Activated CD8-positive, alpha-beta T cell treated with anti-CD3 and anti-CD28 coated beads for 36 hours (primary cell): Measurements from ENCODE around the gene SLC43A3. TPM values are rescaled to one million over a fixed set of nuclear protein-coding genes. Genes with fewer than 3 reads are reported as not detected.
"Not testable (repeated sequence)": the region's sequence is repeated elsewhere in the genome, so short reads cannot be mapped to it uniquely, and the experiment has no call there.

Experiments used
- ATAC-seq: fragments of 200-7000 bp; cut with Tn5 transposase; one replicate; pipeline ENCODE4 v1.10.0; 2021; ENCODE audit warnings: mild to moderate bottlenecking, moderate library complexity
- CTCF ChIA-PET: fragments of 350-600 bp; sonication (Branson Sonifier 250); formaldehyde crosslinking; loops from one replicate; lab custom pipeline; 2021; ENCODE audit warnings: antibody characterized with exemption; lab: Charles Lee
- POLR2A ChIA-PET: fragments of 350-600 bp; sonication (Branson Sonifier 250); formaldehyde crosslinking; loops from one replicate; lab custom pipeline; 2021; ENCODE audit warnings: antibody characterized with exemption; lab: Charles Lee
- DNase-seq: peaks from one replicate; pipeline ENCODE4 v3.0.0-alpha.2; 2020
- H3K27ac Mint-ChIP-seq: one replicate; pipeline ENCODE4 v1.8.0; 2021; ENCODE audit warnings: mild to moderate bottlenecking, mixed read lengths
- H3K27me3 Mint-ChIP-seq: one replicate; pipeline ENCODE4 v1.8.0; 2021; ENCODE audit warnings: mixed read lengths
- H3K36me3 Mint-ChIP-seq: one replicate; pipeline ENCODE4 v1.8.0; 2021; ENCODE audit warnings: low read depth, mixed read lengths
- H3K4me1 Mint-ChIP-seq: one replicate; pipeline ENCODE4 v1.8.0; 2021; ENCODE audit warnings: low read depth, mixed read lengths
- H3K4me3 Mint-ChIP-seq: one replicate; pipeline ENCODE4 v1.8.0; 2021; ENCODE audit warnings: mild to moderate bottlenecking, moderate library complexity, mixed read lengths
- H3K9me3 Mint-ChIP-seq: one replicate; pipeline ENCODE4 v1.8.0; 2021; ENCODE audit warnings: mixed read lengths
- intact Hi-C: fragments of 100-400 bp; cut with micrococcal nuclease; formaldehyde crosslinking; loops from one replicate; pipeline ENCODE4 v1.10.0; 2022
- total RNA-seq, 2 experiments: library from RNA; stranded (reverse); gene quantifications; one replicate each; pipeline ENCODE4 v1.2.3, GENCODE V29; 2021
- TF ChIP-seq, protein P1 (sequence below): fragments of 200-600 bp; IDR thresholded peaks from one replicate; pipeline ENCODE4 v1.8.0; 2022; ENCODE audit warnings: antibody characterized with exemption, mild to moderate bottlenecking

Gene SLC43A3
- total RNA-seq, 2 experiments from 2014 or later, result 294 to 300 TPM

DNA sequence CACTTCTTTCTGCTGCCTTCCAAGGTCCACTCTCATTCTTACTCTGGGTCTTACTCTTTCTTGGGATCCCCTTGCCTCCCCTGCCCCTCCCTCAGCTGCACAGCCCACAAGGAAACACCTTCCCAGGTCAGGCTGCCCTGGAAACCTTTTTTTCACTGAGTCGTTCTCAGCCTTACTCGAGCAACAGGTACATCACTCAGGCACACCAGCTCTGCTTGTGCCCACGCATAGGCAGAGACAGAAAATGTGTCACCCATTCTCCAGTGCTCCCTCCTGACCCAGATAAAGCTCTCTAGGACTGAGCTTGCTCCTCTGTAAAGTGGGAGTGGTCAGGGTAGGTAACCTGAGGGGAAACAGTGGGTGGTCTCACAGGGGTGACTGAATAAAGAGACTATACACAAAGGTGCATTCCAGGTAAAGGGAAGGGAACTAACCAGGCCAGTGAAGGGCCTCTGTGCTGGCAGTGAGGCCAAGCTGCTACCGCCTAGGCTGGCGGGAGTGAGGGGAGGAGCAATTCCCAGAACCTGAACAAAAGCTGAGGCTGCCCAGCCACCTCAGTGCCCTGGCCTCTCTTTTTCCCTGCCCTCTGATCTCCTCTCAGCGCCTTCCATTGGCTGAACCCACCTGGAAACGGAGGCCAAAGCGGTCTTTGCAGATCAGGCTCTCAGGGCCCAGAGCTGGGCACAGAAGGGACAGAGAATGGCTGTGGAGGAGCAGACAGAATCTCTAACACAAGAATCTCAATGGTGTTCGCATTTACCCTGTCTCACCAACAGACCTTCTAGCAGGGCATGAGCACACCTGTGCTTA lies 61.9 kb downstream of the SLC43A3 start:
- Mint-ChIP-seq H3K4me3 (no peak overlapping the region), H3K4me1 (no peaks in the 10 kb centered on the region), H3K27me3 (peaks cover 2% of the 10 kb centered on the region), H3K9me3 (no peaks in the 10 kb centered on the region), H3K27ac (no peak overlapping the region), H3K36me3 (no peaks in the 10 kb centered on the region)
- TF ChIP-seq, protein P1, sequence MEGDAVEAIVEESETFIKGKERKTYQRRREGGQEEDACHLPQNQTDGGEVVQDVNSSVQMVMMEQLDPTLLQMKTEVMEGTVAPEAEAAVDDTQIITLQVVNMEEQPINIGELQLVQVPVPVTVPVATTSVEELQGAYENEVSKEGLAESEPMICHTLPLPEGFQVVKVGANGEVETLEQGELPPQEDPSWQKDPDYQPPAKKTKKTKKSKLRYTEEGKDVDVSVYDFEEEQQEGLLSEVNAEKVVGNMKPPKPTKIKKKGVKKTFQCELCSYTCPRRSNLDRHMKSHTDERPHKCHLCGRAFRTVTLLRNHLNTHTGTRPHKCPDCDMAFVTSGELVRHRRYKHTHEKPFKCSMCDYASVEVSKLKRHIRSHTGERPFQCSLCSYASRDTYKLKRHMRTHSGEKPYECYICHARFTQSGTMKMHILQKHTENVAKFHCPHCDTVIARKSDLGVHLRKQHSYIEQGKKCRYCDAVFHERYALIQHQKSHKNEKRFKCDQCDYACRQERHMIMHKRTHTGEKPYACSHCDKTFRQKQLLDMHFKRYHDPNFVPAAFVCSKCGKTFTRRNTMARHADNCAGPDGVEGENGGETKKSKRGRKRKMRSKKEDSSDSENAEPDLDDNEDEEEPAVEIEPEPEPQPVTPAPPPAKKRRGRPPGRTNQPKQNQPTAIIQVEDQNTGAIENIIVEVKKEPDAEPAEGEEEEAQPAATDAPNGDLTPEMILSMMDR, result no peak
- intact Hi-C loops, result no loop called here
- ATAC-seq (no peak), DNase-seq (no peak)
- CTCF ChIA-PET, result interaction anchor here (1.1 to 1.5 kb wide), 3 partner anchors 14 to 19 kb away, joined by 3 to 5 read pairs (median 4); no protein-coding TSS in a partner anchor
- POLR2A ChIA-PET, result no interaction called here

DNA sequence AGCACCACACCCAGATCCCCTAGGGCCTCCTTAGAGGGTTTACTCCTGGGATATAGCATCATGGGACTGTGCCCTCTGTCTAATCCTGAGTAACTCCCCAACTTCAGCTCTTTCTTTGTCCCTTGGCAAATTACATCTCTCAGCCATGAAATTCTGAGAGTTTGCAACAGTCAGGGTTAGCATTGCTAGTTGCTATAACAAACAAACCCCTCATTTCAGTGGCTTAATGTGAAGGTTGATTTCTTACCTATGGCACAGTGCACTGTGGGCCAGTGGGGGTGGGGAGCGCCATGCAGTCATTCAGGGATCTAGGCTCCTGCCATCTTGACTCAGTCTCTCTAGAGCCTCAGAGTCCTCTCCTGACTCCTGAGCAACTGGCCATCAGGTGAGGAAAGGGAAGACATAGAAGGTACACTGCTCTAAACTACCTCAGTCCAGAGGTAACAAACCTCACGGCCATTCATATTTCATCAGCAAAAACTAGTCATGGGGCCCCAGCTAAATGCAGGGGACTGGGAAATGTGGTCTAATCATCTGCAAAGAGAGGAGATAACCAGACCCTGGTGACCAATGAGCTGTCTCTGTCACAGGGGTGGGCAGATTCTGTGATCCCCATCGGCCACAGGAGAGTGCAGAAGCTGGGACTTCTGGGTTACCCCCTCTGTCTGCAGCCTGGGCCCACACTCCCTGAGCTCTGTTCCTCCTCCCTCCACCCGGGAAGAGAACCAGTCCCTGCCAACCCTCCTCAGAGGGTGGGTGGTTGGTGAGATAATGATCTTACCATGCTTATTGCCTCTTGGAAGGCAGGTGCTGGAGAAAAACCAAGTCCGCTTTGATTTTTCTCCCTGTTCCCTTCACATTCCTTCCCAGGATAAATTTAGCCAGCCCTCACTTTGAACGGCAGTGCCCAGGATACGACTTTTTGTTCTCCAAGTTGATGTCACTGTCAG lies 63.5 kb downstream of the SLC43A3 start:
- CTCF ChIA-PET, result interaction anchor here (1.1 to 1.9 kb wide), 12 partner anchors 10 to 163 kb away, joined by 3 to 8 read pairs (median 4); no protein-coding TSS in a partner anchor
- no peaks in the 10 kb centered on the region for H3K36me3 Mint-ChIP-seq

DNA sequence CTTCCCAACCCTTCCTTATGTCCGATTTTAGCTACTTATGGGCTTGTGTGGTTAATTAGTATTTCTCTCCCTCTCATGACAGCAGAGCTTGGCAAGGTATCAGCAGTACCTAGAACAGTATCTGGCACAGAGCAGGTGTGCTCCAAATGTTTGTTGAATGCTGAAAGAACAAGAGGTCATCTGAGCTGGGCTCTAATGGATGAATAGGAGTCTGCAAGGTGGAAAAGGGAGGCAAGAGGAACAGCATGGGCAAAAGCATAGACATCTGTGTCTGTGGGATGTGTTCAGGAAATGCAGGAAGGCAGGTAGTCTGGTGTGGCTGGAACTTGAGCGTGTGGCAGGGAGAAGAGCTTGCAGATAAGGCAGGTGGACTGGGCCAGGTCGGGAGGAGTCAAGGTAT lies 65.0 kb downstream of the SLC43A3 start:
- Mint-ChIP-seq H3K27me3 (peaks cover 2% of the 10 kb centered on the region), H3K9me3 (no peaks in the 10 kb centered on the region), H3K4me3 (no peak overlapping the region), H3K27ac (no peak overlapping the region), H3K4me1 (no peaks in the 10 kb centered on the region), H3K36me3 (no peaks in the 10 kb centered on the region)
- TF ChIP-seq, protein P1, result no peak
- ChIA-PET CTCF (interaction anchor here (0.6 to 1.9 kb wide), 9 partner anchors 10 to 165 kb away, joined by 3 to 8 read pairs (median 4); no protein-coding TSS in a partner anchor), POLR2A (interaction anchor here (0.7 to 1.1 kb wide), 2 partner anchors 63 to 119 kb away, joined by 3 to 4 read pairs; no protein-coding TSS in a partner anchor)
- DNase-seq (no peak), ATAC-seq (no peak)
- intact Hi-C loops, result no loop called here

More for the DNA sequence above, 63.5 kb downstream of the SLC43A3 start:
- Mint-ChIP-seq H3K27me3 (peaks cover 2% of the 10 kb centered on the region), H3K4me1 (no peaks in the 10 kb centered on the region), H3K27ac (no peak overlapping the region), H3K9me3 (no peaks in the 10 kb centered on the region), H3K4me3 (no peak overlapping the region)
- intact Hi-C loops, result no loop called here
- no peak for ATAC-seq
- POLR2A ChIA-PET, result interaction anchor here (0.6 to 1.1 kb wide), 2 partner anchors 8 to 61 kb away, joined by 3 to 4 read pairs; no protein-coding TSS in a partner anchor
- no peak for DNase-seq
- TF ChIP-seq, protein P1, result no peak

DNA sequence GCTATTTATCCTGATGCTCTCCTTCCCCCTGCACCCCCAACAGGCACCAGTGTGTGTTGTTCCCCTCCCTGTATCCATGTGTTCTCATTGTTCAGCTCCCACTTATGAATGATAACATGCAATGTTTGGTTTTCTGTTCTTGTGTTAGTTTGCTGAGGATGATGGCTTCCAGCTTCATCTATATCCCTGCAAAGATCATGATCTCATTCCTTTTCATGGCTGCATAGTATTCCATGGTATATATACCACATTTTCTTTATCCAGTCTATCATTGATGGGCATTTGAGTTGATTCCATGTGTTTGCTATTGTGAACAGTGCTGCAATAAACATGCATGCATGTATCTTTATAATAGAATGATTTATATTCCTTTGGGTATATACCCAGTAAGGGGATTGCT lies 65.5 kb downstream of the SLC43A3 start:
- H3K27ac Mint-ChIP-seq, H3K4me1 Mint-ChIP-seq, intact Hi-C loops, H3K36me3 Mint-ChIP-seq, ATAC-seq, H3K9me3 Mint-ChIP-seq, H3K4me3 Mint-ChIP-seq, H3K27me3 Mint-ChIP-seq, POLR2A ChIA-PET, DNase-seq: not testable (repeated sequence)
- CTCF ChIA-PET, result interaction anchor here (0.6 to 1.9 kb wide), 6 partner anchors 9 to 97 kb away, joined by 3 to 6 read pairs (median 3); no protein-coding TSS in a partner anchor

DNA sequence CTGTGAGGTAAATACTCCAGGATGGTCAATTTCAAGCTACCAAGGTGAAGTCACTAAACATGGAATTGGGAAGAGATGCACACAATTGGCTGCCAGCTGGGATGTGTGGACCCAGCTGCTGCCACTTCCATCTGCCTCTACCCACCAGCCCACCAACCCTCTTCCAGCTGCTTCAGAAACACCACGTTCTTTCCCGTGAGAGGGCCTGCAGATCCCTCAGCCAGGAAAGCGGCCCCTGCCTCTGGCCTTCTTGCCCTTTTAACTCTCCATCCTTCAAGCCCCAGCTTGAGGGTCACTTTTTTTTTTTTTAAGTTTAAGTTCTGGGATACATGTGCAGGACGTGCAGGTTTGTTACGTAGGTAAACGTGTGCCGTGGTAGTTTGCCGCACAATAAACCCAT lies 65.9 kb downstream of the SLC43A3 start:
- Mint-ChIP-seq H3K27me3 (peaks cover 6% of the 10 kb centered on the region), H3K36me3 (no peaks in the 10 kb centered on the region), H3K4me3 (no peak overlapping the region), H3K9me3 (no peaks in the 10 kb centered on the region), H3K4me1 (no peaks in the 10 kb centered on the region), H3K27ac (no peak overlapping the region)
- intact Hi-C loops, result no loop called here
- TF ChIP-seq, protein P1, result no peak
- DNase-seq (no peak), ATAC-seq (no peak)
- ChIA-PET CTCF (interaction anchor here (0.6 to 2.9 kb wide), 8 partner anchors 8 to 167 kb away, joined by 3 to 17 read pairs (median 3); no protein-coding TSS in a partner anchor), POLR2A (no interaction called here)
